Fibroblast of lung (primary cell): ENCODE data around the gene RASGRF2.

Experiments
- EZH2 ChIP-seq: IDR thresholded peaks from 2 replicates; pipeline ENCODE4 v1.5.1; 2012; ENCODE audit warnings: low read length, control low read depth, mild to moderate bottlenecking; ENCODE audit errors: missing control alignments
- TF ChIP-seq, protein P1 (sequence below), 2 donors: IDR thresholded peaks in 1 of 2; conservative IDR thresholded peaks in 1 of 2; 1 replicate in 1 of 2; 2 replicates in 1 of 2; pipeline ENCODE4 v1.5.1; 2011 to 2012; ENCODE audit warnings: low read length in 2 of 2, control low read depth in 1 of 2, inconsistent platforms in 1 of 2, low read depth in 1 of 2, mild to moderate bottlenecking in 1 of 2

DNA sequence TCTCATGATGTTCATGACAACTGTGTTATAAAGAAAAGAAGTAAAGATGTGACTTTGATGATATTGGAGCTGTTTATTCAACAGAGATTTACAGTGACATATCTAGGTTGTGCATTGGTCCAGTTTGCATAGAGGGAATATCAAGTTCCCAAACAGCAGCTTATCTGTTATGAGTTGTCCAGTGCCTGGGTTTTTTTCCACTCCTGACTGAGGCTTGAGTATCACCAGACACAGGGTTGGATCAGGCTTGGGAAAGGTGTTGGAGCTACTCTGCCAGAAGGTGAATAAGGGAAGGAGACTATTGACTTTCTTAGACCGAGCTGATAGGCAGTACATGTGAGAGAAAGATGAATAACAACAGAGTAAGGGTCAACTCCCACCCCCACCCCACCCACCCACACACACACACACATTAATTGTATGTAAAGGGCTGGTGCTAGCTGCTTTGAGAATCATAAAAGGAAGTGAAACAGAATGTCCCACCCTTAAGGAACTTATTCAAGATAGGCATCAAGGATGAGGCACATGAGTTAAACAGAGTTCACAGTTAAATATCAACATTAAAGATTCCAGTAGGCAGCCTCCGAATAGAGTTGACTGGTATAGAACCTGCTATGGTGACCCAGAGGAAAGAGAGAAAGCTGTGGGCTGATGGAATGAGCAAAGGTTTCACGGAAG is 33.0 kb upstream of the RASGRF2 start:
- TF ChIP-seq, protein P1, sequence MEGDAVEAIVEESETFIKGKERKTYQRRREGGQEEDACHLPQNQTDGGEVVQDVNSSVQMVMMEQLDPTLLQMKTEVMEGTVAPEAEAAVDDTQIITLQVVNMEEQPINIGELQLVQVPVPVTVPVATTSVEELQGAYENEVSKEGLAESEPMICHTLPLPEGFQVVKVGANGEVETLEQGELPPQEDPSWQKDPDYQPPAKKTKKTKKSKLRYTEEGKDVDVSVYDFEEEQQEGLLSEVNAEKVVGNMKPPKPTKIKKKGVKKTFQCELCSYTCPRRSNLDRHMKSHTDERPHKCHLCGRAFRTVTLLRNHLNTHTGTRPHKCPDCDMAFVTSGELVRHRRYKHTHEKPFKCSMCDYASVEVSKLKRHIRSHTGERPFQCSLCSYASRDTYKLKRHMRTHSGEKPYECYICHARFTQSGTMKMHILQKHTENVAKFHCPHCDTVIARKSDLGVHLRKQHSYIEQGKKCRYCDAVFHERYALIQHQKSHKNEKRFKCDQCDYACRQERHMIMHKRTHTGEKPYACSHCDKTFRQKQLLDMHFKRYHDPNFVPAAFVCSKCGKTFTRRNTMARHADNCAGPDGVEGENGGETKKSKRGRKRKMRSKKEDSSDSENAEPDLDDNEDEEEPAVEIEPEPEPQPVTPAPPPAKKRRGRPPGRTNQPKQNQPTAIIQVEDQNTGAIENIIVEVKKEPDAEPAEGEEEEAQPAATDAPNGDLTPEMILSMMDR (conservative IDR thresholded peaks at IDR 0.05 in 1 of 2, IDR thresholded peaks at IDR 0.05 in 1 of 2; ENCODE audit: low read depth in 1 of 2, low read length in 2 of 2): no peak
- TF ChIP-seq EZH2: no peak
